ENCODE measurements around the gene SGCD. TPM values are rescaled to one million over a fixed set of nuclear protein-coding genes. Genes with fewer than 3 reads are reported as not detected.
"Not testable (repeated sequence)": the region's sequence is repeated elsewhere in the genome, so short reads cannot be mapped to it uniquely, and the experiment has no call there.

Gene SGCD
- polyA plus RNA-seq, 4 donors, result 0.22 to 7.5 (median 0.62) TPM

DNA sequence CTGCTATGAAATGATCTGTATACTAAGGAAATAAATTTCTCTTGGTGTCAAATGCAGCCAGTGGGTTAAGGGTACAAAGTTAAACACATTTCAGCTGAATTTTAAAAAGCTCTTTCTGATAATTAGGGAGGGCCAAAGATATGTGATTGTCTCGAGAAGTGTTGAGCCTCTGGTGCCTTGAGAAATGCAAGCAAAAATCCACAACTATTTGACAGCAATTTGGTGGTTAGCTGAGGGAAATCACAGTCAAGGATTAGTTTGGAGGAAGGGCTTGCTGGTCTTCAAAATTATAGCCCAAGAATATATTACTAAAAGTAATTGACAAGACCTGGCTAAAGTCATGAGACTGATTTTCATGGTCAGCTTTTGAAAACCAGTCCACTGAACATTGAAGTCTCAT, 267.4 kb downstream of the SGCD start:
- DNase-seq, result no peak
- Histone ChIP-seq H3K4me3 (ENCODE audit: low read depth in 1 of 3, low read length in 3 of 3) (no peak overlapping the region), H3K4me1 (ENCODE audit: control insufficient read depth in 3 of 3, insufficient read depth in 2 of 3, low read depth in 1 of 3, low read length in 2 of 3) (no peaks in the 10 kb centered on the region), H3K9me3 (ENCODE audit: control insufficient read depth in 2 of 2, insufficient read depth in 1 of 2, low read depth in 1 of 2, low read length in 1 of 2) (no peaks in the 10 kb centered on the region), H3K36me3 (ENCODE audit: control insufficient read depth in 3 of 3, insufficient read depth in 2 of 3, low read depth in 1 of 3, low read length in 3 of 3) (no peaks in the 10 kb centered on the region), H3K27ac (ENCODE audit: low read depth in 1 of 3, low read length in 2 of 3) (no peak overlapping the region), H3K27me3 (ENCODE audit: control insufficient read depth in 3 of 3, insufficient read depth in 3 of 3, low read length in 3 of 3) (no peaks in the 10 kb centered on the region)
- FAIRE-seq, result no peak
- 40 to 65% (median 46%) methylated on average over 1 of the region's 1 CpG for WGBS, 3 donors

DNA sequence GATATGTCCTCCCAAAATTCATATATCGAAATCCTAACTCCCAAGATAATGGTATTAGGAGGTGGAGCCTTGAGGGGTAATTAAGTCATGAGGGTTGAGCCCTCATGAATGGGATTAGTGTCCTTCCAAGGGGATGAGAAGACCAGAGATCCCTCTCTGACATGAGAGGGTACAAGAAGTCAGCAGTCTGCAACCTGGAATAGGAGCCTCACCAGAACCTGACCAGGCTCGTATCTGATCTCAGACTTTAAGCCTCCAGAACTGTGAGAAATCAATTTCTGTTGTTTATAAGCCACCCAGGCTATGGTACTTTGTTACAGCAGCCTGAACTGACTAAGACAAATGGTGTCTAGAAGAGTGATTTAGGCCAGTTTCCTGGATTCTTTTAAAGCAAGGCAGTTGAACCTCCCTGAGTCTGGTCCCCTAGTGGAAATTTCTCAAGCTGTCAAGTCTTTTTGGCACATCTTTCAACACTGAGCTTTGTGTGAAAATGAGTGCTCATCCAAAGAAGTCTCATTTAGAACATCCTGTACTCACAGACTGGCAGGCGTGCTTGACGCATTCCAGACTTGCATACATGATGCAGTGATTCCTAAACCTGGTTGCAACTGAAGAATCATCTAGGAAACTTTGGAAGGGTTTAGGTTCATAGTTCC, 268.3 kb downstream of the SGCD start:
- Histone ChIP-seq H3K9me3 (ENCODE audit: control insufficient read depth in 2 of 2, insufficient read depth in 1 of 2, low read depth in 1 of 2, low read length in 1 of 2) (no peaks in the 10 kb centered on the region), H3K4me1 (ENCODE audit: control insufficient read depth in 3 of 3, insufficient read depth in 2 of 3, low read depth in 1 of 3, low read length in 2 of 3) (no peaks in the 10 kb centered on the region), H3K27ac (ENCODE audit: low read depth in 1 of 3, low read length in 2 of 3) (no peak overlapping the region), H3K36me3 (ENCODE audit: control insufficient read depth in 3 of 3, insufficient read depth in 2 of 3, low read depth in 1 of 3, low read length in 3 of 3) (no peaks in the 10 kb centered on the region), H3K4me3 (ENCODE audit: low read depth in 1 of 3, low read length in 3 of 3) (no peak overlapping the region), H3K27me3 (ENCODE audit: control insufficient read depth in 3 of 3, insufficient read depth in 3 of 3, low read length in 3 of 3) (no peaks in the 10 kb centered on the region)
- WGBS, 3 donors, result 53 to 65% (median 60%) methylated on average over 4 of the region's 4 CpGs
- DNase-seq (no peak), FAIRE-seq (no peak)

DNA sequence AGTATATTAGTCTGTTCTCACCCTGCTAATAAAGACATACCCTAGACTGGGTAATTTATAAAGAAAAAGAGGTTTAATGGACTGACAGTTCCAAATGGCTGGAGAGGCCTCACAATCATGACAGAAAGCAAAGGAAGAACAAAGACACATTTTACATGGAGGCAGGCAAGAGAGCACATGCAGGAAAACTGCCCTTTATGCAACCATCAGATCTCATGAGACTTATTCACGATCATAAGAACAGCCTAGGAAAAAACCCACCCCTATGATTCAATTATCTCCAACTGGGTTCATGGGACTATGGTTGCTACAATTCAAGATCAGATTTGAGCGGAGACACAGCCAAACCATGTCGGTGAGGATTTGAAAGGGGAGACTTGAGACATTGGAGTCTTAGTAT, 270.3 kb downstream of the SGCD start:
- no peaks in the 10 kb centered on the region for H3K36me3 ChIP-seq (ENCODE audit: control insufficient read depth in 3 of 3, insufficient read depth in 2 of 3, low read depth in 1 of 3, low read length in 3 of 3)
- peaks cover 0 to 4% of the 10 kb centered on the region in 2 donors for H3K9me3 ChIP-seq (ENCODE audit: control insufficient read depth in 2 of 2, insufficient read depth in 1 of 2, low read depth in 1 of 2, low read length in 1 of 2)
- no peak overlapping the region for H3K4me3 ChIP-seq (ENCODE audit: low read depth in 1 of 3, low read length in 3 of 3)
- WGBS, 3 donors, result 83 to 93% (median 88%) methylated on average over 3 of the region's 3 CpGs
- H3K27me3 ChIP-seq (ENCODE audit: control insufficient read depth in 3 of 3, insufficient read depth in 3 of 3, low read length in 3 of 3), result no peaks in the 10 kb centered on the region
- no peak for DNase-seq
- no peak for FAIRE-seq
- H3K4me1 ChIP-seq (ENCODE audit: control insufficient read depth in 3 of 3, insufficient read depth in 2 of 3, low read depth in 1 of 3, low read length in 2 of 3), result no peaks in the 10 kb centered on the region
- no peak overlapping the region for H3K27ac ChIP-seq (ENCODE audit: low read depth in 1 of 3, low read length in 2 of 3)

DNA sequence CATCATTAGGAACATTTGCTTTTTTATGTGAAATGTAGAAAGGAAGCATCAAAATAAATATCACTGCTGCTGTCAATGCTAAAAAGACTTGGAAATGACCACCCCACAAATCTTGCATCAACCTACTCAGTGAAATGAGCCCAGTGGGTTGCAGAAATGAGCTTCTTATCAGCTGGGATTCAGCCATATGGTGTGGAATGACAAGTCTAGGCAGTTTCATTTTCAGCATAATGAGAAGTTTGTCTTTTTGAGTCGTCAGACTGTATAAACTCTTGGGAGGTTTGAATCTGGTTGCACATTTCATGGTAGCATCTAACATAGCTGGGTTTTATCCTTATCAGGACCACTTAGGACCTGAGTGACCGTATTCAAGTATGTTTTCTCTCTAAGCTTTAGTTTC, 272.0 kb downstream of the SGCD start:
- WGBS, 3 donors, result 60 to 75% (median 73%) methylated on average over 2 of the region's 2 CpGs
- no peak overlapping the region for H3K4me3 ChIP-seq (ENCODE audit: low read depth in 1 of 3, low read length in 3 of 3)
- H3K9me3 ChIP-seq (ENCODE audit: control insufficient read depth in 2 of 2, insufficient read depth in 1 of 2, low read depth in 1 of 2, low read length in 1 of 2), result peaks cover 0 to 4% of the 10 kb centered on the region in 2 donors
- DNase-seq (no peak), FAIRE-seq (no peak)
- H3K27ac ChIP-seq (ENCODE audit: low read depth in 1 of 3, low read length in 2 of 3), result no peak overlapping the region
- no peaks in the 10 kb centered on the region for H3K36me3 ChIP-seq (ENCODE audit: control insufficient read depth in 3 of 3, insufficient read depth in 2 of 3, low read depth in 1 of 3, low read length in 3 of 3)
- no peaks in the 10 kb centered on the region for H3K4me1 ChIP-seq (ENCODE audit: control insufficient read depth in 3 of 3, insufficient read depth in 2 of 3, low read depth in 1 of 3, low read length in 2 of 3)
- no peaks in the 10 kb centered on the region for H3K27me3 ChIP-seq (ENCODE audit: control insufficient read depth in 3 of 3, insufficient read depth in 3 of 3, low read length in 3 of 3)

DNA sequence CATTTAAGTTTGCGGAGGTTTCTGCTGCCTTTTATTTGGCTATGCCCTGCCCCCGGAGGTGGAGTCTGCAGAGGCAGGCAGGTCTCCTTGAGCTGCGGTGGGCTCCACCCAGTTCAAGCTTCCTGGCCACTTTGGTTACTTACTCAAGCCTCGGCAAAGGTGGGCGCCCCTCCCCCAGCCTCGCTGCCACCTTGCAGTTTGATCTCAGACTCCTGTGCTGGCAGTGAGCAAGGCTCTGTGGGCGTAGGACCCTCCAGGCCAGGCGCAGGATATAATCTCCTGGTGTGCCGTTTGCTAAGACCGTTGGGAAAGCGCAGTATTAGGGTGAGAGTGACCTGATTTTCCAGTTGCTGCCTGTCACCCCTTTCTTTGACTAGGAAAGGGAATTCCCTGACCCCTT, 283.6 kb downstream of the SGCD start:
- H3K27ac ChIP-seq (ENCODE audit: low read depth in 1 of 3, low read length in 2 of 3), result not testable (repeated sequence)

GRCh38 chr5:156615901-156616300, 288.9 kb downstream of the SGCD start:
- H3K27ac ChIP-seq (ENCODE audit: low read depth in 1 of 3, low read length in 2 of 3), result no peak overlapping the region
- H3K36me3 ChIP-seq (ENCODE audit: control insufficient read depth in 3 of 3, insufficient read depth in 2 of 3, low read depth in 1 of 3, low read length in 3 of 3), result no peaks in the 10 kb centered on the region
- H3K4me1 ChIP-seq (ENCODE audit: control insufficient read depth in 3 of 3, insufficient read depth in 2 of 3, low read depth in 1 of 3, low read length in 2 of 3), result no peaks in the 10 kb centered on the region
- 71 to 83% (median 72%) methylated on average over 2 of the region's 2 CpGs for WGBS, 3 donors
- DNase-seq, result no peak
- peaks cover 0 to 12% of the 10 kb centered on the region in 2 donors for H3K9me3 ChIP-seq (ENCODE audit: control insufficient read depth in 2 of 2, insufficient read depth in 1 of 2, low read depth in 1 of 2, low read length in 1 of 2)
- FAIRE-seq, result no peak
- H3K27me3 ChIP-seq (ENCODE audit: control insufficient read depth in 3 of 3, insufficient read depth in 3 of 3, low read length in 3 of 3), result no peaks in the 10 kb centered on the region
- no peak overlapping the region for H3K4me3 ChIP-seq (ENCODE audit: low read depth in 1 of 3, low read length in 3 of 3)

More for the DNA sequence above, 283.6 kb downstream of the SGCD start:
- H3K9me3 ChIP-seq (ENCODE audit: control insufficient read depth in 2 of 2, insufficient read depth in 1 of 2, low read depth in 1 of 2, low read length in 1 of 2), result peaks cover 0 to 19% of the 10 kb centered on the region in 2 donors
- not testable (repeated sequence) for DNase-seq; H3K4me1 ChIP-seq (ENCODE audit: control insufficient read depth in 3 of 3, insufficient read depth in 2 of 3, low read depth in 1 of 3, low read length in 2 of 3); H3K36me3 ChIP-seq (ENCODE audit: control insufficient read depth in 3 of 3, insufficient read depth in 2 of 3, low read depth in 1 of 3, low read length in 3 of 3); H3K4me3 ChIP-seq (ENCODE audit: low read depth in 1 of 3, low read length in 3 of 3); H3K27me3 ChIP-seq (ENCODE audit: control insufficient read depth in 3 of 3, insufficient read depth in 3 of 3, low read length in 3 of 3); FAIRE-seq
- WGBS, 3 donors, result 84 to 92% (median 90%) methylated on average over 11 of the region's 11 CpGs

GRCh38 chr5:156617426-156617825, 290.5 kb downstream of the SGCD start:
- H3K4me3 ChIP-seq (ENCODE audit: low read depth in 1 of 3, low read length in 3 of 3), result no peak overlapping the region
- H3K4me1 ChIP-seq (ENCODE audit: control insufficient read depth in 3 of 3, insufficient read depth in 2 of 3, low read depth in 1 of 3, low read length in 2 of 3), result no peaks in the 10 kb centered on the region
- no peaks in the 10 kb centered on the region for H3K36me3 ChIP-seq (ENCODE audit: control insufficient read depth in 3 of 3, insufficient read depth in 2 of 3, low read depth in 1 of 3, low read length in 3 of 3)
- DNase-seq, result no peak
- no peak for FAIRE-seq
- H3K27ac ChIP-seq (ENCODE audit: low read depth in 1 of 3, low read length in 2 of 3), result no peak overlapping the region
- WGBS, 3 donors, result 37 to 64% (median 55%) methylated on average over 2 of the region's 2 CpGs
- H3K9me3 ChIP-seq (ENCODE audit: control insufficient read depth in 2 of 2, insufficient read depth in 1 of 2, low read depth in 1 of 2, low read length in 1 of 2), result peaks cover 0 to 7% of the 10 kb centered on the region in 2 donors
- no peaks in the 10 kb centered on the region for H3K27me3 ChIP-seq (ENCODE audit: control insufficient read depth in 3 of 3, insufficient read depth in 3 of 3, low read length in 3 of 3)

DNA sequence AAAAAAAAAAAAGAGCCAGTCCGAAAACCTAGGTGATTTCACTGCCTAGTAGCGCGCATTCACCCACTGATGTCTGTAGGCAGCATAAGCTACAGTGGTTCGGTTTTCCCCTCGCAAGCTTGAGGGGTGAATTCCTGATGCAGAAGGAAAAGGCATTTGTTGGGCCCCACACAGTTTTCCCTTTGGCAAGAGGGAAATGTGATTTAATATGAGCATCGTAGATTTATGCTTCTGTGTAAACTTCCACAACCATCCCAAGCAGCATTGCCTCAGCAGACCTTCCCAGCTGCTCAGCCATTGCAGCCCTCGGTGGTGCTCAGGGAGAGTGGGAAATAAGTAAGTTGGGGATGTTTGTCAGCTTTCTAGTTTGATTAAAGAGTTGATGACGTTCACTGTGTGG, 291.6 kb downstream of the SGCD start:
- H3K27ac ChIP-seq (ENCODE audit: low read depth in 1 of 3, low read length in 2 of 3), result no peak overlapping the region
- no peaks in the 10 kb centered on the region for H3K36me3 ChIP-seq (ENCODE audit: control insufficient read depth in 3 of 3, insufficient read depth in 2 of 3, low read depth in 1 of 3, low read length in 3 of 3)
- no peak for DNase-seq
- 84 to 90% (median 89%) methylated on average over 8 of the region's 8 CpGs for WGBS, 3 donors
- no peaks in the 10 kb centered on the region for H3K27me3 ChIP-seq (ENCODE audit: control insufficient read depth in 3 of 3, insufficient read depth in 3 of 3, low read length in 3 of 3)
- no peak for FAIRE-seq
- H3K4me3 ChIP-seq (ENCODE audit: low read depth in 1 of 3, low read length in 3 of 3), result no peak overlapping the region
- H3K9me3 ChIP-seq (ENCODE audit: control insufficient read depth in 2 of 2, insufficient read depth in 1 of 2, low read depth in 1 of 2, low read length in 1 of 2), result peaks cover 0 to 2% of the 10 kb centered on the region in 2 donors
- no peaks in the 10 kb centered on the region for H3K4me1 ChIP-seq (ENCODE audit: control insufficient read depth in 3 of 3, insufficient read depth in 2 of 3, low read depth in 1 of 3, low read length in 2 of 3)

DNA sequence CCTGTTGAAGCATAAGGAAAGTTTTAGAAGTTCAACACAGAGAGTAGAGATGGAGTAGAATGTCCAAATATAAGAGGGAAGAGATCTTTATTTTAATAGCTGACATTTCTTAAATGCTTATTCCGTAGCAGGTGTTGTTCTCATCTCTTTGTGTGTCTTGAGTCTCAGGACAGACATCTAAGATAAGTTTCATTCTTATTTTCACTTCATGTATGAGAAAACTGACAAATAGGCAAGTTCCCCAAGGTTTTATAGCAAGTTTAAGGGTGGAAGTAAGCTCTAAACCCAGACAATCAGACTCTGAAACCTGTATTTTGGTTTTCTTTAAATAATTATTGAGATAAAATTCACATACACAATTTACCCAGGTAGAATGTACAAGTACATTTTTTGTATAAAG, 294.8 kb downstream of the SGCD start:
- WGBS, 3 donors, result 77 to 94% (median 93%) methylated on average over 1 of the region's 1 CpG
- Histone ChIP-seq H3K27me3 (ENCODE audit: control insufficient read depth in 3 of 3, insufficient read depth in 3 of 3, low read length in 3 of 3) (no peaks in the 10 kb centered on the region), H3K4me3 (ENCODE audit: low read depth in 1 of 3, low read length in 3 of 3) (no peak overlapping the region), H3K4me1 (ENCODE audit: control insufficient read depth in 3 of 3, insufficient read depth in 2 of 3, low read depth in 1 of 3, low read length in 2 of 3) (no peaks in the 10 kb centered on the region), H3K36me3 (ENCODE audit: control insufficient read depth in 3 of 3, insufficient read depth in 2 of 3, low read depth in 1 of 3, low read length in 3 of 3) (no peaks in the 10 kb centered on the region), H3K9me3 (ENCODE audit: control insufficient read depth in 2 of 2, insufficient read depth in 1 of 2, low read depth in 1 of 2, low read length in 1 of 2) (no peaks in the 10 kb centered on the region), H3K27ac (ENCODE audit: low read depth in 1 of 3, low read length in 2 of 3) (no peak overlapping the region)
- FAIRE-seq (no peak), DNase-seq (no peak)
